MM.1S (cell line): ENCODE data around the gene MYH7.

Experiments used
- CTCF ChIP-seq: fragments of 300-600 bp; sonication (generic); IDR thresholded peaks from 2 replicates; pipeline ENCODE4 v1.5.1; 2016; ENCODE audit warnings: antibody characterized with exemption, low read length, mixed read lengths
- EZH2phosphoT487 ChIP-seq: fragments of 300-600 bp; sonication (generic); IDR thresholded peaks from 2 replicates; pipeline ENCODE4 v1.6.1; 2018; ENCODE audit warnings: antibody characterized with exemption, low read length

- no peak for TF ChIP-seq CTCF
- TF ChIP-seq EZH2phosphoT487: no peak
These were observed 2.0 kb downstream of the MYH7 start for GRCh38 chr14:23433457-23433856.
